Measurements from ENCODE around the gene HOXD9. TPM values are rescaled to one million over a fixed set of nuclear protein-coding genes. Genes with fewer than 3 reads are reported as not detected.

Gene HOXD9
- total RNA-seq, 1 experiment from 2014 or later: not detected

DNA sequence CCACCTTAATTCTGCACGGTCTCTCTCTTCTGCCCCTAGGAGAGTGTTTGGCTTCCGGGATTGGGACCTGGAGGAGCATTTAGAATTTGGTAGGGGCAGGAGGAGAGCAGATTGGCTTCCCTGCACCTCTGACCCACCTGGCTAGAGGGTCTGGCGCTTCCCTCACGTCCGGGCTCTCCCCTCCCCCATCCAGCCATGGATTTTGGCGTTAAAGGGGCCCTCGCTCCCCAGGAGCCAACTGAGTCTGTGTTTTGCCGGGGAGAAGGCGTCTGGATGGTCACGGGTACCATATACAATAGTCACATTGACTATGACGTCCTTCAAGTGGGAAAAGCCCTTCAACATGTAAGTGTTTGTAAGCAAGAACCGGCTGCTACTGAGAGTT lies 41.1 kb downstream of the HOXD9 start:
- H3K23ac ChIP-seq (ENCODE audit: insufficient read length, low read depth, low read length): no peak overlapping the region
- H3K9me3 Mint-ChIP-seq: peaks cover 0 to 5% of the 10 kb centered on the region in 2 experiments; a peak in 2 of 5 replicates
- H3K9me3 ChIP-seq (ENCODE audit: control insufficient read depth, low read depth, low read length): no peaks in the 10 kb centered on the region
- H2AFZ ChIP-seq (ENCODE audit: low read length): no peak overlapping the region
- H4K8ac ChIP-seq (replicated peaks; ENCODE audit: insufficient read length, low read depth, low read length): no peak overlapping the region
- no peaks in the 10 kb centered on the region for H3K79me2 ChIP-seq (ENCODE audit: insufficient read depth, low read length)
- H3K14ac ChIP-seq (ENCODE audit: insufficient read depth, low read length): no peak overlapping the region
- no peak overlapping the region for H3K27ac ChIP-seq (ENCODE audit: insufficient read length, low read depth, low read length)
- no peak overlapping the region for H2BK5ac ChIP-seq (ENCODE audit: insufficient read length, low read length)
- DNase-seq: no peak
- H3K23me2 ChIP-seq (ENCODE audit: insufficient read length, low read depth, low read length, poor library complexity, severe bottlenecking): no peaks in the 10 kb centered on the region
- no peaks in the 10 kb centered on the region for H3K36me3 Mint-ChIP-seq (ENCODE audit: insufficient read depth in 1 of 3, low read depth in 3 of 3)
- no peak for TF ChIP-seq CTCF (conservative IDR thresholded peaks at IDR 0.05)
- H3K4ac ChIP-seq (ENCODE audit: low read depth, low read length): no peak overlapping the region
- no peak overlapping the region for H4K5ac ChIP-seq (ENCODE audit: insufficient read length, low read depth, low read length)
- no peak overlapping the region for H2BK120ac ChIP-seq (ENCODE audit: low read depth, low read length, poor library complexity, severe bottlenecking)
- H3K27me3 Mint-ChIP-seq (ENCODE audit: low read depth): peaks cover 100% of the 10 kb centered on the region
- H3K9ac ChIP-seq (ENCODE audit: extremely low read depth, insufficient read length, low read length): no peak overlapping the region
- H2AK5ac ChIP-seq (ENCODE audit: insufficient read length, low read length): no peak overlapping the region
- H3K18ac ChIP-seq (ENCODE audit: insufficient read length, low read depth, low read length): no peak overlapping the region
- peaks cover 97% of the 10 kb centered on the region for H3K27me3 ChIP-seq (ENCODE audit: insufficient read depth, low read length)
- H2BK12ac ChIP-seq (ENCODE audit: insufficient read length, low read depth, low read length): no peak overlapping the region
- WGBS (ENCODE audit: extremely low coverage, insufficient read length, low lambda C conversion rate): no CpG with 5 or more reads among the region's 12 CpGs
- no peak overlapping the region for H2BK15ac ChIP-seq (ENCODE audit: low read depth, low read length)
- H3K4me2 ChIP-seq (ENCODE audit: insufficient read depth, insufficient read length, low read length): no peak overlapping the region
- no peak overlapping the region for H3K4me3 Mint-ChIP-seq
- no peak overlapping the region for H3K27ac Mint-ChIP-seq
- no peaks in the 10 kb centered on the region for H3K79me1 ChIP-seq (ENCODE audit: insufficient read depth, low read depth, low read length, poor library complexity, severe bottlenecking)
- peaks cover 2% of the 10 kb centered on the region for H4K20me1 ChIP-seq (ENCODE audit: control insufficient read depth, insufficient read depth, insufficient read length)
- H4K91ac ChIP-seq (ENCODE audit: insufficient read length, low read depth, low read length): no peak overlapping the region
- H2BK20ac ChIP-seq (ENCODE audit: low read depth, low read length, poor library complexity, severe bottlenecking): no peak overlapping the region
- H3K56ac ChIP-seq (ENCODE audit: insufficient read length, low read depth, low read length): no peak overlapping the region
- peaks cover 3 to 31% of the 10 kb centered on the region in 2 experiments; a peak in 3 of 4 replicates for H3K4me1 Mint-ChIP-seq
- H3T11ph ChIP-seq (ENCODE audit: low read length): no peak overlapping the region
- H3K4me1 ChIP-seq (ENCODE audit: insufficient read depth, low read length): no peaks in the 10 kb centered on the region

Measured in H9 (cell line).